RWPE2 (cell line): ENCODE measurements around the gene NXN.
"Not testable (repeated sequence)": the region's sequence is repeated elsewhere in the genome, so short reads cannot be mapped to it uniquely, and the experiment has no call there.

Experiments used
- ATAC-seq: fragments of 200-7000 bp; cut with Tn5 transposase; 3 replicates; pipeline ENCODE4 v1.9.1; 2021; ENCODE audit warnings: low read depth
- DNase-seq: peaks from one replicate; pipeline ENCODE4 v3.0.0-alpha.2; 2020; ENCODE audit warnings: low spot score
- H3K27ac ChIP-seq: fragments of 450-650 bp; 2 replicates; pipeline ENCODE4 v1.5.1; 2017; ENCODE audit warnings: mild to moderate bottlenecking; ENCODE audit not compliant: poor library complexity, severe bottlenecking
- H3K27me3 ChIP-seq: fragments of 250-450 bp; sonication (Bioruptor Pico); 2 replicates; pipeline ENCODE4 v1.5.1; 2021; ENCODE audit warnings: mild to moderate bottlenecking, moderate library complexity; ENCODE audit not compliant: insufficient read depth, poor library complexity, severe bottlenecking
- H3K36me3 ChIP-seq: fragments of 250-450 bp; sonication (Bioruptor Pico); 2 replicates; pipeline ENCODE4 v1.5.1; 2020; ENCODE audit warnings: low read depth, mild to moderate bottlenecking, moderate library complexity
- H3K4me1 ChIP-seq: fragments of 250-450 bp; sonication (Bioruptor Pico); 2 replicates; pipeline ENCODE4 v1.5.1; 2021; ENCODE audit warnings: mild to moderate bottlenecking, moderate library complexity; ENCODE audit not compliant: insufficient read depth, poor library complexity, severe bottlenecking
- H3K4me3 ChIP-seq: fragments of 250-450 bp; sonication (Bioruptor Pico); 2 replicates; pipeline ENCODE4 v1.5.1; 2021; ENCODE audit warnings: mild to moderate bottlenecking, moderate library complexity; ENCODE audit not compliant: severe bottlenecking
- H3K9me3 ChIP-seq: fragments of 250-450 bp; sonication (Bioruptor Pico); 2 replicates; pipeline ENCODE4 v1.5.1; 2021; ENCODE audit warnings: mild to moderate bottlenecking, moderate library complexity; ENCODE audit not compliant: severe bottlenecking
- CTCF ChIP-seq: fragments of 450-650 bp; IDR thresholded peaks from one replicate; pipeline ENCODE4 v1.5.1; 2017; ENCODE audit warnings: mild to moderate bottlenecking, moderate library complexity; ENCODE audit not compliant: poor library complexity, severe bottlenecking

The NXN gene

GRCh38 chr17:848402-848801 lies 131.2 kb downstream of the NXN start:
- Histone ChIP-seq H3K36me3 (peaks cover 10% of the 10 kb centered on the region; the same call in 1 of the 2 replicates), H3K27me3 (no peaks in the 10 kb centered on the region), H3K4me1 (no peaks in the 10 kb centered on the region), H3K4me3 (no peak overlapping the region), H3K9me3 (no peaks in the 10 kb centered on the region), H3K27ac (no peak overlapping the region)
- DNase-seq (no peak), ATAC-seq (no peak)
- TF ChIP-seq CTCF: no peak

- ATAC-seq (no peak), DNase-seq (no peak)
- Histone ChIP-seq H3K36me3 (peaks cover 10% of the 10 kb centered on the region; the same call in 1 of the 2 replicates), H3K4me1 (no peaks in the 10 kb centered on the region), H3K27ac (no peak overlapping the region), H3K4me3 (no peak overlapping the region), H3K27me3 (no peaks in the 10 kb centered on the region), H3K9me3 (no peaks in the 10 kb centered on the region)
- TF ChIP-seq CTCF: no peak
Observed at GRCh38 chr17:846901-847843, 132.4 kb downstream of the NXN start.

GRCh38 chr17:841313-841712 lies 138.3 kb downstream of the NXN start:
- Histone ChIP-seq H3K4me3 (no peak overlapping the region), H3K4me1 (no peaks in the 10 kb centered on the region), H3K9me3 (no peaks in the 10 kb centered on the region), H3K27me3 (no peaks in the 10 kb centered on the region), H3K36me3 (no peaks in the 10 kb centered on the region; the same call in none of the 2 replicates), H3K27ac (no peak overlapping the region)
- no peak for TF ChIP-seq CTCF
- ATAC-seq (no peak), DNase-seq (no peak)

DNA sequence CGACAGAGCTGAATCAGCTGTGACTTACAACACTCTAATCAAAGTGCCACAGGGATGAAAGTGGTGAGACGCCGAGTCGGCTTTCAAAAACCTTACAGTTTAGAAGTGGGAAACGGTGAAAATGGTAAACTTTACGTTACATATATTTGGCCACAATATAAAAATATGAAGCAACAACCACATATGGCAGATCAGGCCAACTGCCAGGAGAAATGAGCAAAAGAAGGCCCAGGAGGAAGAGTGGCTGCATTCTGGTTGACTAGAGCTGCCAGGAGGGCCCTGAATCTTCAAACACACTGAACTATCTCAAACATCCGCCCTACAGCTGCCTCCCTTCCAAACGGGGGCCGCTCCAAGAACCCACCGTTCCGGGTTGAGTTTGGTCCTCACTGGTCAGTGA lies 141.1 kb downstream of the NXN start:
- no peak for ATAC-seq
- no peaks in the 10 kb centered on the region; the same call in none of the 2 replicates for H3K36me3 ChIP-seq
- no peak overlapping the region for H3K4me3 ChIP-seq
- no peak for DNase-seq
- H3K4me1 ChIP-seq: no peaks in the 10 kb centered on the region
- H3K27ac ChIP-seq: no peak overlapping the region
- no peaks in the 10 kb centered on the region for H3K9me3 ChIP-seq
- H3K27me3 ChIP-seq: no peaks in the 10 kb centered on the region
- no peak for TF ChIP-seq CTCF

GRCh38 chr17:836151-836550 lies 143.4 kb downstream of the NXN start:
- peaks cover 2% of the 10 kb centered on the region for H3K9me3 ChIP-seq
- H3K27ac ChIP-seq: no peak overlapping the region
- no peak for ATAC-seq
- no peaks in the 10 kb centered on the region for H3K27me3 ChIP-seq
- no peaks in the 10 kb centered on the region; the same call in none of the 2 replicates for H3K36me3 ChIP-seq
- DNase-seq: no peak
- no peak overlapping the region for H3K4me3 ChIP-seq
- no peaks in the 10 kb centered on the region for H3K4me1 ChIP-seq
- TF ChIP-seq CTCF: no peak

DNA sequence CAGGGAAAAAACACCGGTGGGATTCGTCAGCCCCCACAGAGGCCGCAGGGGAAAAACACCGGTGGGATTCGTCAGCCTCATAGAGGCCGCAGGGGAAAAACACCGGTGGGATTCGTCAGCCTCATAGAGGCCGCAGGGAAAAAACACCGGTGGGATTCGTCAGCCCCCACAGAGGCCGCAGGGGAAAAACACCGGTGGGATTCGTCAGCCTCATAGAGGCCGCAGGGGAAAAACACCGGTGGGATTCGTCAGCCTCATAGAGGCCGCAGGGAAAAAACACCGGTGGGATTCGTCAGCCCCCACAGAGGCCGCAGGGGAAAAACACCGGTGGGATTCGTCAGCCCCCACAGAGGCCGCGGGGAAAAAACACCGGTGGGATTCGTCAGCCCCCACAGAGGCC lies 143.9 kb downstream of the NXN start:
- not testable (repeated sequence) for H3K36me3 ChIP-seq, DNase-seq, H3K4me1 ChIP-seq, H3K4me3 ChIP-seq, H3K27me3 ChIP-seq, ATAC-seq, H3K9me3 ChIP-seq, H3K27ac ChIP-seq
